ENCODE measurements around the gene THOC5.

- TF ChIP-seq, protein P1, sequence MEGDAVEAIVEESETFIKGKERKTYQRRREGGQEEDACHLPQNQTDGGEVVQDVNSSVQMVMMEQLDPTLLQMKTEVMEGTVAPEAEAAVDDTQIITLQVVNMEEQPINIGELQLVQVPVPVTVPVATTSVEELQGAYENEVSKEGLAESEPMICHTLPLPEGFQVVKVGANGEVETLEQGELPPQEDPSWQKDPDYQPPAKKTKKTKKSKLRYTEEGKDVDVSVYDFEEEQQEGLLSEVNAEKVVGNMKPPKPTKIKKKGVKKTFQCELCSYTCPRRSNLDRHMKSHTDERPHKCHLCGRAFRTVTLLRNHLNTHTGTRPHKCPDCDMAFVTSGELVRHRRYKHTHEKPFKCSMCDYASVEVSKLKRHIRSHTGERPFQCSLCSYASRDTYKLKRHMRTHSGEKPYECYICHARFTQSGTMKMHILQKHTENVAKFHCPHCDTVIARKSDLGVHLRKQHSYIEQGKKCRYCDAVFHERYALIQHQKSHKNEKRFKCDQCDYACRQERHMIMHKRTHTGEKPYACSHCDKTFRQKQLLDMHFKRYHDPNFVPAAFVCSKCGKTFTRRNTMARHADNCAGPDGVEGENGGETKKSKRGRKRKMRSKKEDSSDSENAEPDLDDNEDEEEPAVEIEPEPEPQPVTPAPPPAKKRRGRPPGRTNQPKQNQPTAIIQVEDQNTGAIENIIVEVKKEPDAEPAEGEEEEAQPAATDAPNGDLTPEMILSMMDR (conservative IDR thresholded peaks at IDR 0.05) = no peak
- no peak for TF ChIP-seq EZH2 (IDR thresholded peaks at IDR 0.05; ENCODE audit: low read depth)
These were observed 32.7 kb downstream of the THOC5 start for GRCh38 chr22:29520851-29521250.
